ENCODE results near the gene GPR17.

The GPR17 gene

GRCh38 chr2:127623388-127624319 lies 22.3 kb upstream of the GPR17 start:
- peak overlapping the region; percentile 9 for H3K27ac Mint-ChIP-seq
- H3K4me3 Mint-ChIP-seq = no peak overlapping the region
- peaks cover 2% of the 10 kb centered on the region for H3K9me3 Mint-ChIP-seq
- H3K27me3 Mint-ChIP-seq = no peaks in the 10 kb centered on the region
- no peaks in the 10 kb centered on the region for H3K36me3 Mint-ChIP-seq
- no peak for ATAC-seq
- peaks cover 73% of the 10 kb centered on the region for H3K4me1 Mint-ChIP-seq

GRCh38 chr2:127624320-127624755 lies 21.6 kb upstream of the GPR17 start:
- Mint-ChIP-seq H3K27me3 (no peaks in the 10 kb centered on the region), H3K36me3 (no peaks in the 10 kb centered on the region), H3K4me1 (peaks cover 70% of the 10 kb centered on the region), H3K4me3 (no peak overlapping the region), H3K9me3 (no peaks in the 10 kb centered on the region), H3K27ac (peak overlapping the region; percentile 66)
- no peak for ATAC-seq

GRCh38 chr2:127624756-127625571 lies 21.0 kb upstream of the GPR17 start:
- no peak overlapping the region for H3K4me3 Mint-ChIP-seq

GRCh38 chr2:127625572-127625951 lies 20.4 kb upstream of the GPR17 start:
- Mint-ChIP-seq H3K27ac (peak overlapping the region; percentile 71), H3K9me3 (no peaks in the 10 kb centered on the region), H3K27me3 (no peaks in the 10 kb centered on the region), H3K4me1 (peaks cover 70% of the 10 kb centered on the region), H3K4me3 (no peak overlapping the region), H3K36me3 (no peaks in the 10 kb centered on the region)
- ATAC-seq = no peak

More at GRCh38 chr2:127624756-127625571, 21.0 kb upstream of the GPR17 start:
- peak overlapping the region; percentile 66 for H3K27ac Mint-ChIP-seq
- no peaks in the 10 kb centered on the region for H3K27me3 Mint-ChIP-seq
- H3K9me3 Mint-ChIP-seq = no peaks in the 10 kb centered on the region
- ATAC-seq = no peak
- H3K36me3 Mint-ChIP-seq = no peaks in the 10 kb centered on the region
- peaks cover 70% of the 10 kb centered on the region for H3K4me1 Mint-ChIP-seq

GRCh38 chr2:127626175-127626574 lies 19.8 kb upstream of the GPR17 start:
- H3K27me3 Mint-ChIP-seq = no peaks in the 10 kb centered on the region
- H3K4me3 Mint-ChIP-seq = no peak overlapping the region
- ATAC-seq = no peak
- peaks cover 70% of the 10 kb centered on the region for H3K4me1 Mint-ChIP-seq
- H3K27ac Mint-ChIP-seq = peak overlapping the region; percentile 71
- no peaks in the 10 kb centered on the region for H3K9me3 Mint-ChIP-seq
- H3K36me3 Mint-ChIP-seq = no peaks in the 10 kb centered on the region

GRCh38 chr2:127626917-127627739 lies 18.8 kb upstream of the GPR17 start:
- H3K36me3 Mint-ChIP-seq = no peaks in the 10 kb centered on the region
- no peaks in the 10 kb centered on the region for H3K27me3 Mint-ChIP-seq
- H3K4me3 Mint-ChIP-seq = no peak overlapping the region
- peaks cover 69% of the 10 kb centered on the region for H3K4me1 Mint-ChIP-seq
- no peaks in the 10 kb centered on the region for H3K9me3 Mint-ChIP-seq
- ATAC-seq = no peak
- peak overlapping the region; percentile 71 for H3K27ac Mint-ChIP-seq

GRCh38 chr2:127627740-127628571 lies 18.0 kb upstream of the GPR17 start:
- Mint-ChIP-seq H3K27ac (no peak overlapping the region), H3K4me3 (no peak overlapping the region)

GRCh38 chr2:127628767-127629614 lies 17.0 kb upstream of the GPR17 start:
- Mint-ChIP-seq H3K27ac (peak overlapping the region; percentile 97), H3K36me3 (no peaks in the 10 kb centered on the region), H3K9me3 (no peaks in the 10 kb centered on the region), H3K4me1 (peaks cover 71% of the 10 kb centered on the region), H3K27me3 (no peaks in the 10 kb centered on the region), H3K4me3 (no peak overlapping the region)
- ATAC-seq = no peak

More at GRCh38 chr2:127627740-127628571, 18.0 kb upstream of the GPR17 start:
- ATAC-seq = no peak
- H3K27me3 Mint-ChIP-seq = no peaks in the 10 kb centered on the region
- H3K4me1 Mint-ChIP-seq = peaks cover 70% of the 10 kb centered on the region
- H3K36me3 Mint-ChIP-seq = no peaks in the 10 kb centered on the region
- no peaks in the 10 kb centered on the region for H3K9me3 Mint-ChIP-seq

- no peak overlapping the region for H3K4me3 Mint-ChIP-seq
- no peaks in the 10 kb centered on the region for H3K9me3 Mint-ChIP-seq
- H3K36me3 Mint-ChIP-seq = no peaks in the 10 kb centered on the region
- no peaks in the 10 kb centered on the region for H3K27me3 Mint-ChIP-seq
- ATAC-seq = no peak
- peak overlapping the region; percentile 97 for H3K27ac Mint-ChIP-seq
- peaks cover 71% of the 10 kb centered on the region for H3K4me1 Mint-ChIP-seq
These were observed 16.3 kb upstream of the GPR17 start for GRCh38 chr2:127629637-127630036.

- no peaks in the 10 kb centered on the region for H3K27me3 Mint-ChIP-seq
- peak overlapping the region; percentile 97 for H3K27ac Mint-ChIP-seq
- H3K36me3 Mint-ChIP-seq = no peaks in the 10 kb centered on the region
- no peaks in the 10 kb centered on the region for H3K9me3 Mint-ChIP-seq
- no peak overlapping the region for H3K4me3 Mint-ChIP-seq
- no peak for ATAC-seq
- peaks cover 75% of the 10 kb centered on the region for H3K4me1 Mint-ChIP-seq
These were observed 15.7 kb upstream of the GPR17 start for GRCh38 chr2:127630096-127630863.

GRCh38 chr2:127630864-127631540 lies 15.0 kb upstream of the GPR17 start:
- Mint-ChIP-seq H3K4me1 (peaks cover 78% of the 10 kb centered on the region), H3K4me3 (no peak overlapping the region), H3K9me3 (no peaks in the 10 kb centered on the region), H3K36me3 (no peaks in the 10 kb centered on the region), H3K27ac (peak overlapping the region; percentile 97), H3K27me3 (no peaks in the 10 kb centered on the region)
- no peak for ATAC-seq

- peaks cover 78% of the 10 kb centered on the region for H3K4me1 Mint-ChIP-seq
- H3K36me3 Mint-ChIP-seq = no peaks in the 10 kb centered on the region
- peak overlapping the region; percentile 97 for H3K27ac Mint-ChIP-seq
- no peak for ATAC-seq
- no peaks in the 10 kb centered on the region for H3K27me3 Mint-ChIP-seq
- H3K9me3 Mint-ChIP-seq = no peaks in the 10 kb centered on the region
- no peak overlapping the region for H3K4me3 Mint-ChIP-seq
These were observed 14.4 kb upstream of the GPR17 start for GRCh38 chr2:127631541-127631996.

Measured in stimulated activated memory B cell treated with anti-CD40 and anti-IgM and Interleukin-4, amounts not matched to agents 10 μg/mL and 1 μg/mL and 100 μg/mL, for 72 hours (primary cell).